Cardiac fibroblast (primary cell): ENCODE data around the gene ABCC10.
A peak's percentile ranks its signal among the peaks of the same experiment; 100 is the strongest.

ENCODE experiments used
- DNase-seq, 2 donors: peaks; one replicate each; pipeline versions ENCODE4 v3.0.0 to v3.0.0-alpha.2; 2010; ENCODE audit warnings: low read depth in 2 of 2
- H3K4me3 ChIP-seq, 2 donors: replicated peaks in 1 of 2; 1 replicate in 1 of 2; 2 replicates in 1 of 2; pipeline ENCODE4 v1.5.1; 2011; ENCODE audit warnings: low read depth in 2 of 2, low read length in 2 of 2, mild to moderate bottlenecking in 2 of 2, moderate library complexity in 1 of 2
- TF ChIP-seq, protein P1 (sequence below): IDR thresholded peaks from one replicate; pipeline ENCODE4 v1.5.1; 2011; ENCODE audit warnings: low read depth, mild to moderate bottlenecking, low read length, inconsistent platforms

ABCC10 gene

GRCh38 chr6:43428874-43429273, 1.5 kb downstream of the ABCC10 start:
- peak; percentile 8 for DNase-seq
- TF ChIP-seq, protein P1, sequence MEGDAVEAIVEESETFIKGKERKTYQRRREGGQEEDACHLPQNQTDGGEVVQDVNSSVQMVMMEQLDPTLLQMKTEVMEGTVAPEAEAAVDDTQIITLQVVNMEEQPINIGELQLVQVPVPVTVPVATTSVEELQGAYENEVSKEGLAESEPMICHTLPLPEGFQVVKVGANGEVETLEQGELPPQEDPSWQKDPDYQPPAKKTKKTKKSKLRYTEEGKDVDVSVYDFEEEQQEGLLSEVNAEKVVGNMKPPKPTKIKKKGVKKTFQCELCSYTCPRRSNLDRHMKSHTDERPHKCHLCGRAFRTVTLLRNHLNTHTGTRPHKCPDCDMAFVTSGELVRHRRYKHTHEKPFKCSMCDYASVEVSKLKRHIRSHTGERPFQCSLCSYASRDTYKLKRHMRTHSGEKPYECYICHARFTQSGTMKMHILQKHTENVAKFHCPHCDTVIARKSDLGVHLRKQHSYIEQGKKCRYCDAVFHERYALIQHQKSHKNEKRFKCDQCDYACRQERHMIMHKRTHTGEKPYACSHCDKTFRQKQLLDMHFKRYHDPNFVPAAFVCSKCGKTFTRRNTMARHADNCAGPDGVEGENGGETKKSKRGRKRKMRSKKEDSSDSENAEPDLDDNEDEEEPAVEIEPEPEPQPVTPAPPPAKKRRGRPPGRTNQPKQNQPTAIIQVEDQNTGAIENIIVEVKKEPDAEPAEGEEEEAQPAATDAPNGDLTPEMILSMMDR = no peak
- peak overlapping the region in 1 of 2 donors; percentile 99 for H3K4me3 ChIP-seq

GRCh38 chr6:43432009-43432945, 4.9 kb downstream of the ABCC10 start:
- no peak overlapping the region for H3K4me3 ChIP-seq
- TF ChIP-seq, protein P1 = no peak
- no peak for DNase-seq

- TF ChIP-seq, protein P1 = no peak
- DNase-seq = no peak
- H3K4me3 ChIP-seq = no peak overlapping the region
These were observed 5.8 kb downstream of the ABCC10 start for GRCh38 chr6:43433148-43433547.

- TF ChIP-seq, protein P1 = no peak
- no peak for DNase-seq
- no peak overlapping the region for H3K4me3 ChIP-seq
These were observed 6.9 kb downstream of the ABCC10 start for GRCh38 chr6:43434001-43434840.

- TF ChIP-seq, protein P1 = no peak
- H3K4me3 ChIP-seq = no peak overlapping the region
- no peak for DNase-seq
These were observed 7.6 kb downstream of the ABCC10 start for GRCh38 chr6:43434943-43435342.

DNA sequence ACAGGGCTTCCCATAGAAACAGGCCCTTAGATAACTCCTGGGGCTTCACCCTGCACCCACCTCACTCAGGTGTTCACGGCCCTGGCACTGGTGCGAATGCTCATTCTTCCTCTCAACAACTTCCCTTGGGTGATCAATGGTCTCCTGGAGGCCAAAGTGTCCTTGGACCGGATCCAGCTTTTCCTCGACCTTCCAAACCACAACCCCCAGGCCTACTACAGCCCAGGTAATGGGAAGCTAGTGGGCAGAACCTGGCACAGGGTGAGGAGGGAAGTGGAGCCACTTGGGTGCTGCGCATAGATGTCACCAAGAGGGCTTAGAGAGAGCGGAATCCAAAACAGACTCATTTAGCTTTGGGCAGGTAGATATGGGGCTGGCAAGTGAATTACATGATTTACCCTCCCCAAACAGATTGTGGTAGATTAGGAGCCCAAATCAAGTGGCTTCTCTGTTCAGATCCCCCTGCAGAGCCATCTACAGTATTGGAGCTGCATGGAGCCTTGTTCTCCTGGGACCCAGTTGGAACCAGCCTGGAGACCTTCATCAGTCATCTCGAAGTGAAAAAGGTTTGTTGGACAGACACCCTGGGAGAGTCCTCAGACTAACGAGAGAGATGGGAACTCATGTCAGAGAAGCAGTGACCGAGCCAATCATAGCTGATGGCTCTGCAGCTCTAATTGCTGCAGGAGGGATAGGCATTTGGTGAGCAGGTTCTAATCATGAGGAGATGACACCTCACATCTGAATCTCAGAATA, 8.5 kb downstream of the ABCC10 start:
- TF ChIP-seq, protein P1 = no peak
- no peak overlapping the region for H3K4me3 ChIP-seq
- no peak for DNase-seq
